Duodenal mucosa (tissue), 2 donors: ENCODE measurements around the gene WLS.

Source experiments
- H3K27ac ChIP-seq: one replicate; pipeline ENCODE4 v1.7.0; 2013; ENCODE audit warnings: low read depth, low read length
- H3K27me3 ChIP-seq, 2 donors: one replicate each; pipeline ENCODE4 v1.7.0; 2013; ENCODE audit warnings: low read length in 2 of 2, control low read depth in 1 of 2; ENCODE audit not compliant: insufficient read depth in 2 of 2, control insufficient read depth in 1 of 2
- H3K36me3 ChIP-seq, 2 donors: one replicate each; pipeline ENCODE4 v1.7.0; 2013; ENCODE audit warnings: low read length in 2 of 2, control low read depth in 1 of 2; ENCODE audit not compliant: insufficient read depth in 2 of 2, control insufficient read depth in 1 of 2
- H3K4me1 ChIP-seq, 2 donors: one replicate each; pipeline ENCODE4 v1.7.0; 2013; ENCODE audit warnings: low read length in 2 of 2, control low read depth in 1 of 2; ENCODE audit not compliant: insufficient read depth in 2 of 2, control insufficient read depth in 1 of 2
- H3K4me3 ChIP-seq, 2 donors: one replicate each; pipeline ENCODE4 v1.7.0; 2013; ENCODE audit warnings: low read length in 2 of 2, low read depth in 1 of 2
- H3K9ac ChIP-seq, 2 donors: one replicate each; pipeline ENCODE4 v1.7.0; 2013; ENCODE audit warnings: low read length in 2 of 2, low read depth in 1 of 2
- H3K9me3 ChIP-seq, 2 donors: one replicate each; pipeline ENCODE4 v1.7.0; 2013; ENCODE audit warnings: low read length in 2 of 2, control low read depth in 1 of 2; ENCODE audit not compliant: control insufficient read depth in 1 of 2

WLS gene

DNA sequence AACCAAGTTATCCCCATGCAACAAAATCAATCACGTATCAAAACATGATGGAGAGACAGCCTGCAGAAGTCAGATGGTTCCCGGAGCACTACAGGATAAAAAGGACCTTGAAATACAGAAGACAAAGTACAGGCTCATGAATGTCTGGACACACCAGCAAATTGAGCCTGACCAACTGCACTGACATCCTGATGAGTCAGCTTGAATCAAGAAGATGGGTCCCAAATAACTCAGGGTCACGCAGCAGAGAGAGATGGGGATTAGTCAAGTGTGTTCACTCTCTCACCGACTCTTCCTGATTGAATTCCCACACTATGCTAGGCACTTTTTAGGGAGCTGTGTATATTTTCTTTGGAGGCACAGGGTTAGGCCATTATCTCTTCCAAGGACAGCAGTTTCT lies 110.8 kb downstream of the WLS start:
- Histone ChIP-seq H3K36me3 (peaks cover 0 to 8% of the 10 kb centered on the region in 2 donors), H3K9ac (no peak overlapping the region), H3K27ac (no peak overlapping the region), H3K27me3 (no peaks in the 10 kb centered on the region), H3K9me3 (no peaks in the 10 kb centered on the region), H3K4me3 (no peak overlapping the region), H3K4me1 (no peaks in the 10 kb centered on the region)

- no peak overlapping the region for H3K4me3 ChIP-seq
- H3K27me3 ChIP-seq, result no peaks in the 10 kb centered on the region
- H3K27ac ChIP-seq, result no peak overlapping the region
- no peak overlapping the region for H3K9ac ChIP-seq
- H3K4me1 ChIP-seq, result no peaks in the 10 kb centered on the region
- no peaks in the 10 kb centered on the region for H3K36me3 ChIP-seq
- H3K9me3 ChIP-seq, result no peaks in the 10 kb centered on the region
These were observed 112.1 kb downstream of the WLS start for GRCh38 chr1:68120136-68120791.

DNA sequence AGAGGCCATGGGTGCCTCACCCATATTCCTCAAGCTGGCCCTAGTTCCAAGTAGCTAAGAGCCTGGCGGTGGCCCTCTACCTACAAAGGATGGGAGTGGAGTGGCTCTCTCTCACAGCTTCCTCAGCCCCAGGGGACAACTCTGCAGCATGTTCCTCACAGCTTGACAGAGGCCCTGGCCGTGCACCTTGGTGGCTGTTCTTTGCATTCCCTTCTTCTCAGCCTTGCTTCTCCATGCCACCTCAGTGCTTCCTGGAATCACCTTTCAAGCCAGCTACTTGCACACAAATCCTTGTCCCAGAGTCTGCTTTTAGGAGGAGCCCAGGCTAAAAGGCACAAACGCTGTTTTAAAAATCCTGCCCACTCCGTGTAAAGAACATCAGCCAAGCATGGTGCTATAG lies 112.9 kb downstream of the WLS start:
- no peak overlapping the region for H3K27ac ChIP-seq
- H3K4me3 ChIP-seq, result no peak overlapping the region
- no peak overlapping the region for H3K9ac ChIP-seq
- no peaks in the 10 kb centered on the region for H3K9me3 ChIP-seq
- no peaks in the 10 kb centered on the region for H3K36me3 ChIP-seq
- H3K27me3 ChIP-seq, result no peaks in the 10 kb centered on the region
- H3K4me1 ChIP-seq, result no peaks in the 10 kb centered on the region

DNA sequence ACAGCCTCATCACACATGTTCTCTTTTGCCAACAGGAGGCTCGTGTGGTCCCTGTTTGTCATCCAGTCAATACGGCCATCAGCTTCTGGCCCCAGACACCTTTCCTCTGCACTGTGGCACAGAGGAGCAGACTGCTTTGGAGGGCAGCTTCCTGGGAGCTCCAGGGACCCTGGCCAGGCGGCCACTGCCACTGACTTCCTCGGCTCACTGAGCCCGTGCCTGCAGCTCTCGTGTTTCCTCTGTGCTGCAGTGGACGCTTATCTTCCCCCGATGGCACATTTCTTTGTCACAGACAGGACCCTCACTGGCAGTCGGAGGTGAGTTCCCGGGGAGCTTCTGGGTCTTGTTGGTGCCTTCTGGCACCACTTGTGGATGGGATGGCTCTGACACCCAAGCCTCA lies 114.9 kb downstream of the WLS start:
- no peaks in the 10 kb centered on the region for H3K9me3 ChIP-seq
- no peak overlapping the region for H3K27ac ChIP-seq
- H3K36me3 ChIP-seq, result no peaks in the 10 kb centered on the region
- no peak overlapping the region for H3K4me3 ChIP-seq
- no peak overlapping the region for H3K9ac ChIP-seq
- H3K4me1 ChIP-seq, result peaks cover 0 to under 1% of the 10 kb centered on the region in 2 donors
- H3K27me3 ChIP-seq, result no peaks in the 10 kb centered on the region

DNA sequence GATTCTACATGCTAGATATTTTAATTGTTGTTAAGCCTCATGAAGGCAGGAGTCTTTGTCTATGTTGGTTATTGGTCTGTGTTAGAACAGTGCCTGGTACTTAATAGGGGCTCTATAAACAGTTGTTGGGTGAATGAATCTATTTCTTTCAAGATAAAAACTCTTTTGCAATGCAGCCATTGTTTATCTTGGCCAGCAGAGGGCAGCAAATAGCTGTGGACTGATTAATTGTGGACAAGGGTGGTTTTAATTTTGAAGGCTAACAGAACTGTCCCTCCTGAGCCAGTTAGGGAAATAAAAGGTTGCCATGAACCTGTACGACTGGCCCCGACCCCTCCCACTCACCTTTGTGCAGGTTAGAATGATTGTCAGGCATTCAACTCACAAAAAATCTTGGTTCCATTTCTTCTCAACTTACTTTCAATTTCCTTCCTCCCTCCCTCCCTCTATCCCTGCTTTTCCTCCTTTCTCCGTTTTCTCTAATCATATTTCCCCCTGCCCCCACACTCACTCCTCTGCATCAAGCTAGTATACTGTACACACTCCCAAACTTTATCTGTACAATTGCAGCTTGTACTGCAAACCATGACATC lies 115.6 kb downstream of the WLS start:
- Histone ChIP-seq H3K27me3 (no peaks in the 10 kb centered on the region), H3K36me3 (no peaks in the 10 kb centered on the region), H3K9me3 (no peaks in the 10 kb centered on the region), H3K9ac (no peak overlapping the region), H3K4me3 (no peak overlapping the region), H3K4me1 (peaks cover 5% of the 10 kb centered on the region in 2 donors), H3K27ac (no peak overlapping the region)

DNA sequence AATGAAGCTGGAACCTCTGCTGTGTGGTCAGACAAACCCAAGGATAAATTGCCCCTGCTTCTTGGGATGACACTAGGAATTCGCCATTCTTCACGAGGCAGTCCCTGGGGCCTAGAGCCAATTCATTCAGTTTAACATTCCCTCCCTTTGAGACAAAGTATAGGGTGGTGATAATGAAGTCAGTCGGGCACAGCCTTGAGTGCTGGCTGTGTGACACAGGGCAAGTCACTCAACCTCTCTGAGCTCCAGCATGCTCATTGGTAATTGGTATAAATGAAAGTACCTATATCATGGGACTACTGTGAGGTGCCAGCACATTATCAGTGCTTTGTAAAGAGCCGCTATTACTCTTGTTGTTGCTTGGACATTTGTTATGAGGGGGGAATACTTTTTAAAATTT lies 117.0 kb downstream of the WLS start:
- H3K4me3 ChIP-seq, result no peak overlapping the region
- H3K36me3 ChIP-seq, result no peaks in the 10 kb centered on the region
- peaks cover 5 to 8% of the 10 kb centered on the region in 2 donors for H3K4me1 ChIP-seq
- no peaks in the 10 kb centered on the region for H3K9me3 ChIP-seq
- H3K27ac ChIP-seq, result no peak overlapping the region
- H3K9ac ChIP-seq, result no peak overlapping the region
- H3K27me3 ChIP-seq, result no peaks in the 10 kb centered on the region

- Histone ChIP-seq H3K27me3 (no peaks in the 10 kb centered on the region), H3K4me1 (peaks cover 5 to 8% of the 10 kb centered on the region in 2 donors), H3K9ac (no peak overlapping the region), H3K27ac (no peak overlapping the region), H3K9me3 (no peaks in the 10 kb centered on the region), H3K36me3 (no peaks in the 10 kb centered on the region), H3K4me3 (no peak overlapping the region)
These were observed 118.4 kb downstream of the WLS start for GRCh38 chr1:68113966-68114365.

DNA sequence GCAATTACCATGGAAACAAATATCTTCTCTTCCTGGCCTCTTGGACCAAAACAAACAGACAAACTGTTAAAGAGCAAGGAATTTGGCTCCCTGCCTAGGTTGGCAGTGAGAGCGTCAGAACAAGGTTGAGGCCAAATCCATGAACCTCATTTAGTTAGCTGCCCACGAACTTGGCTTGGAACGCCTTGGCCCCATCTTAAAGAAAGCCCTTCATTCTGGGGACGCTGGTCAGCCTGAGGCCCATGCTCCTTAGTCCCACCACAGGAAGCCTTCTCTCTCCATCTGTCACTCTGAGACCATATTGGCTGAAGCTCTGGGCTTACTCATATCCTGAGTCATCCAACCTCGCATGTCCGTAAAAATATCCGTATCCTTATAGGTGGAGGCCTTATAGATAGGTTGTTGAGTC lies 119.5 kb downstream of the WLS start:
- Histone ChIP-seq H3K9ac (no peak overlapping the region), H3K9me3 (no peaks in the 10 kb centered on the region), H3K4me3 (no peak overlapping the region), H3K27me3 (no peaks in the 10 kb centered on the region), H3K4me1 (peaks cover 5 to 8% of the 10 kb centered on the region in 2 donors), H3K36me3 (no peaks in the 10 kb centered on the region), H3K27ac (no peak overlapping the region)

DNA sequence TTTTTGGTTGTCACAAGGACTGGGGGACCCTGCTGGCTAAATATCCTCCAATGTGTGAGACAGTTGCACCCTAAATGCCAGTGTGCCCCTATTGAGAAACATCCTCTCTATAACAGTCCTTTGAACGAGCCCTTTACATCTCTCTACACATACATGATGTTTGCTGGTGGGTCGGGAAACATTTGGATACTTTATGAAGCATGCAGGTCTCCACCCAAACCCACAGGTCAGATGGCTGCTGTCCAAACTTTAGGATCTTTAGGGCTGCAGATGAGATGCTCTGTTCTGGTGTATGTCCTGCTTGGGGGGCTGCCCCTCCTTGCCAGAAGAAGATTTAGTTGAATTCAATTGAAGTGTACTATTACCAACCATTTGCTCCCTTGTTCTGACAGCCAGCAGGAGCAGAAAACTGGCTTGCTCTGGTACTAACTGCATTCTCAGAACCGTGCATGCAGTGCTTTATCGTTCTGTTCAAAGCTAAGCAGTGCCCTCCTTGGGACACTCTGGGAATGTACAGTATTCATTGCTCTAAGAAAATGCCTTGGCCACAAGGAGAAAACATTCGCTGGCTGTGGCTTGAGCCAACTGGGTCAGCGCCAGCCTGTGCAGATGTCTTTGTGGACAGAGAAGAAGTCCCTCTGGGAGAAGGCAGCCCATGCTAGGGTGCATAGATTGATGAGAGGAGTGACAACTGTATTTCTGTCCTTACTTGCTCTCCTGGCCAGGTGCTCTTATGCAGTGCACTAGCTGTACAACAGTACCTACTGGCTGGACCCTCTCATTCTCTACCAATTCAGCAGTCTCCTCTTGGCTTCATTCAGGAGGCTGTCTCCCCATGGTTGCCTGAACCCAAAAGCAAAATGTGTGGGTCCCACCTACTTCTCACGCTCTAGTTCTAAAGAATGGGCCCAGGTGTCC lies 120.5 kb downstream of the WLS start:
- H3K4me3 ChIP-seq, result no peak overlapping the region
- no peak overlapping the region for H3K27ac ChIP-seq
- H3K27me3 ChIP-seq, result no peaks in the 10 kb centered on the region
- H3K9me3 ChIP-seq, result no peaks in the 10 kb centered on the region
- H3K9ac ChIP-seq, result no peak overlapping the region
- H3K4me1 ChIP-seq, result peaks cover 5 to 8% of the 10 kb centered on the region in 2 donors
- no peaks in the 10 kb centered on the region for H3K36me3 ChIP-seq

- no peak overlapping the region for H3K4me3 ChIP-seq
- no peaks in the 10 kb centered on the region for H3K9me3 ChIP-seq
These were observed 124.6 kb downstream of the WLS start for GRCh38 chr1:68107771-68108170.

More at GRCh38 chr1:68107771-68108170, 124.6 kb downstream of the WLS start:
- peaks cover 7 to 11% of the 10 kb centered on the region in 2 donors for H3K4me1 ChIP-seq
- no peaks in the 10 kb centered on the region for H3K27me3 ChIP-seq
- no peak overlapping the region for H3K9ac ChIP-seq
- H3K27ac ChIP-seq, result no peak overlapping the region
- H3K36me3 ChIP-seq, result no peaks in the 10 kb centered on the region
